Activated naive CD8-positive, alpha-beta T cell treated with anti-CD3 and anti-CD28 coated beads, Interleukin-2, amount 50 U/mL, for 24 hours (primary cell): ENCODE measurements around the gene GRID1.

ENCODE experiments used
- ATAC-seq: fragments of 150-1000 bp; cut with Tn5 transposase; one replicate; pipeline ENCODE4 v1.10.0; 2021
- DNase-seq: peaks from one replicate; pipeline ENCODE4 v3.0.0; 2021
- H3K27ac Mint-ChIP-seq: one replicate; pipeline ENCODE4 v1.8.0; 2021; ENCODE audit warnings: mild to moderate bottlenecking, mixed read lengths
- H3K27me3 Mint-ChIP-seq: one replicate; pipeline ENCODE4 v1.8.0; 2021; ENCODE audit warnings: mixed read lengths
- H3K36me3 Mint-ChIP-seq: one replicate; pipeline ENCODE4 v1.8.0; 2021; ENCODE audit warnings: low read depth, mixed read lengths
- H3K4me1 Mint-ChIP-seq: one replicate; pipeline ENCODE4 v1.8.0; 2021; ENCODE audit warnings: mixed read lengths
- H3K4me3 Mint-ChIP-seq: one replicate; pipeline ENCODE4 v1.8.0; 2021; ENCODE audit warnings: mild to moderate bottlenecking, moderate library complexity, mixed read lengths
- H3K9me3 Mint-ChIP-seq: one replicate; pipeline ENCODE4 v1.8.0; 2021; ENCODE audit warnings: mixed read lengths

GRID1 gene

GRCh38 chr10:86287110-86287793, 79.3 kb downstream of the GRID1 start:
- H3K36me3 Mint-ChIP-seq = no peaks in the 10 kb centered on the region
- H3K4me1 Mint-ChIP-seq = no peaks in the 10 kb centered on the region
- H3K27ac Mint-ChIP-seq = no peak overlapping the region
- no peaks in the 10 kb centered on the region for H3K9me3 Mint-ChIP-seq
- peaks cover 5% of the 10 kb centered on the region for H3K27me3 Mint-ChIP-seq
- no peak overlapping the region for H3K4me3 Mint-ChIP-seq
- ATAC-seq (no peak), DNase-seq (no peak)

- no peaks in the 10 kb centered on the region for H3K4me1 Mint-ChIP-seq
- ATAC-seq = no peak
- DNase-seq = no peak
- no peak overlapping the region for H3K4me3 Mint-ChIP-seq
- no peaks in the 10 kb centered on the region for H3K9me3 Mint-ChIP-seq
- no peak overlapping the region for H3K27ac Mint-ChIP-seq
- H3K27me3 Mint-ChIP-seq = peaks cover 5% of the 10 kb centered on the region
- no peaks in the 10 kb centered on the region for H3K36me3 Mint-ChIP-seq
Observed at GRCh38 chr10:86286236-86287109, 80.1 kb downstream of the GRID1 start.

- H3K4me3 Mint-ChIP-seq = no peak overlapping the region
- H3K9me3 Mint-ChIP-seq = no peaks in the 10 kb centered on the region
- no peak for ATAC-seq
- no peaks in the 10 kb centered on the region for H3K4me1 Mint-ChIP-seq
- H3K36me3 Mint-ChIP-seq = no peaks in the 10 kb centered on the region
- no peak for DNase-seq
- peaks cover 5% of the 10 kb centered on the region for H3K27me3 Mint-ChIP-seq
- no peak overlapping the region for H3K27ac Mint-ChIP-seq
Observed at GRCh38 chr10:86285136-86285790, 81.3 kb downstream of the GRID1 start.

GRCh38 chr10:86284355-86285105, 82.1 kb downstream of the GRID1 start:
- Mint-ChIP-seq H3K27ac (no peak overlapping the region), H3K27me3 (peaks cover 5% of the 10 kb centered on the region), H3K36me3 (no peaks in the 10 kb centered on the region), H3K9me3 (no peaks in the 10 kb centered on the region), H3K4me3 (no peak overlapping the region), H3K4me1 (no peaks in the 10 kb centered on the region)
- ATAC-seq (no peak), DNase-seq (no peak)

- H3K9me3 Mint-ChIP-seq = no peaks in the 10 kb centered on the region
- no peak overlapping the region for H3K27ac Mint-ChIP-seq
Observed at GRCh38 chr10:86283466-86284287, 82.9 kb downstream of the GRID1 start.

GRCh38 chr10:86282664-86283465, 83.7 kb downstream of the GRID1 start:
- H3K36me3 Mint-ChIP-seq = no peaks in the 10 kb centered on the region
- H3K4me1 Mint-ChIP-seq = no peaks in the 10 kb centered on the region
- peaks cover 4% of the 10 kb centered on the region for H3K9me3 Mint-ChIP-seq
- H3K27ac Mint-ChIP-seq = no peak overlapping the region
- peaks cover 5% of the 10 kb centered on the region for H3K27me3 Mint-ChIP-seq
- DNase-seq (no peak), ATAC-seq (no peak)
- no peak overlapping the region for H3K4me3 Mint-ChIP-seq

More at GRCh38 chr10:86283466-86284287, 82.9 kb downstream of the GRID1 start:
- Mint-ChIP-seq H3K36me3 (no peaks in the 10 kb centered on the region), H3K27me3 (peaks cover 5% of the 10 kb centered on the region), H3K4me3 (no peak overlapping the region), H3K4me1 (no peaks in the 10 kb centered on the region)
- no peak for DNase-seq
- ATAC-seq = no peak

GRCh38 chr10:86281396-86281795, 85.2 kb downstream of the GRID1 start:
- Mint-ChIP-seq H3K4me3 (no peak overlapping the region), H3K4me1 (no peaks in the 10 kb centered on the region), H3K27me3 (peaks cover 5% of the 10 kb centered on the region), H3K9me3 (peaks cover 11% of the 10 kb centered on the region), H3K36me3 (no peaks in the 10 kb centered on the region), H3K27ac (no peak overlapping the region)
- ATAC-seq = no peak
- no peak for DNase-seq

- Mint-ChIP-seq H3K9me3 (peaks cover 8% of the 10 kb centered on the region), H3K4me1 (no peaks in the 10 kb centered on the region), H3K4me3 (no peak overlapping the region), H3K36me3 (no peaks in the 10 kb centered on the region), H3K27me3 (peaks cover 11% of the 10 kb centered on the region), H3K27ac (no peak overlapping the region)
- ATAC-seq (no peak), DNase-seq (no peak)
Observed at GRCh38 chr10:86269332-86269731, 97.3 kb downstream of the GRID1 start.

GRCh38 chr10:86267286-86268195, 99.1 kb downstream of the GRID1 start:
- peaks cover 8% of the 10 kb centered on the region for H3K9me3 Mint-ChIP-seq
- DNase-seq (no peak), ATAC-seq (no peak)
- H3K4me3 Mint-ChIP-seq = no peak overlapping the region
- peaks cover 22% of the 10 kb centered on the region for H3K27me3 Mint-ChIP-seq
- H3K27ac Mint-ChIP-seq = no peak overlapping the region
- no peaks in the 10 kb centered on the region for H3K4me1 Mint-ChIP-seq
- no peaks in the 10 kb centered on the region for H3K36me3 Mint-ChIP-seq

GRCh38 chr10:86266446-86267242, 100.0 kb downstream of the GRID1 start:
- no peak overlapping the region for H3K4me3 Mint-ChIP-seq
- DNase-seq = no peak
- ATAC-seq = no peak
- no peaks in the 10 kb centered on the region for H3K36me3 Mint-ChIP-seq
- H3K4me1 Mint-ChIP-seq = no peaks in the 10 kb centered on the region
- no peak overlapping the region for H3K27ac Mint-ChIP-seq
- H3K27me3 Mint-ChIP-seq = peaks cover 28% of the 10 kb centered on the region
- peaks cover 5% of the 10 kb centered on the region for H3K9me3 Mint-ChIP-seq

GRCh38 chr10:86265895-86266259, 100.7 kb downstream of the GRID1 start:
- Mint-ChIP-seq H3K27me3 (peaks cover 31% of the 10 kb centered on the region), H3K4me3 (no peak overlapping the region), H3K9me3 (no peaks in the 10 kb centered on the region), H3K36me3 (no peaks in the 10 kb centered on the region), H3K4me1 (no peaks in the 10 kb centered on the region), H3K27ac (no peak overlapping the region)
- no peak for DNase-seq
- no peak for ATAC-seq
